K562 (cell line): ENCODE results near the gene MOAP1. TPM values are rescaled to one million over a fixed set of nuclear protein-coding genes. Genes with fewer than 3 reads are reported as not detected.

ENCODE experiments used
- CAMTA2 ChIP-seq: fragments of 250-450 bp; sonication (Bioruptor Pico); conservative IDR thresholded peaks from 2 replicates; pipeline ENCODE4 v1.5.1; 2022
- ETS2 ChIP-seq: IDR thresholded peaks from 2 replicates; pipeline ENCODE4 v1.6.1; 2016; ENCODE audit warnings: borderline replicate concordance, missing genetic modification characterization, mild to moderate bottlenecking, moderate library complexity, missing compliant biosample characterization; ENCODE audit not compliant: poor library complexity, severe bottlenecking
- PHF21A ChIP-seq: fragments of 450-650 bp; IDR thresholded peaks from 2 replicates; pipeline ENCODE4 v1.6.1; 2017; ENCODE audit warnings: low read depth, borderline replicate concordance
- POLR2A ChIP-seq: fragments of 450-650 bp; conservative IDR thresholded peaks from 2 replicates; pipeline ENCODE4 v1.6.1; 2016
- RUNX1 ChIP-seq: sonication (generic); IDR thresholded peaks from 2 replicates; pipeline ENCODE4 v1.6.1; 2016; ENCODE audit warnings: antibody characterized with exemption, low read depth
- SAFB2 ChIP-seq: fragments of 200-400 bp; formaldehyde crosslinking; IDR thresholded peaks from 2 replicates; pipeline ENCODE4 v1.6.1; 2018; ENCODE audit warnings: borderline replicate concordance, low read length, low read depth, moderate library complexity; ENCODE audit not compliant: severe bottlenecking
- SMC3 ChIP-seq: conservative IDR thresholded peaks from 2 replicates; pipeline ENCODE4 v1.6.1; 2011; ENCODE audit warnings: low read depth, low read length, improper control_type of control experiment; ENCODE audit not compliant: insufficient read depth
- XRCC5 ChIP-seq: fragments of 200-400 bp; formaldehyde crosslinking; IDR thresholded peaks from 2 replicates; pipeline ENCODE4 v1.6.1; 2017; ENCODE audit warnings: low read depth, mild to moderate bottlenecking, low read length
- ZKSCAN1 ChIP-seq: fragments of 150-350 bp; IDR thresholded peaks from 2 replicates; pipeline ENCODE4 v1.6.1; 2016; ENCODE audit warnings: low read depth, low read length
- ZNF586 ChIP-seq: fragments of 450-650 bp; formaldehyde crosslinking; conservative IDR thresholded peaks from 2 replicates; pipeline ENCODE4 v1.4.0; 2020; ENCODE audit warnings: mild to moderate bottlenecking, moderate library complexity
- polyA plus RNA-seq, 8 experiments: library from polyadenylated mRNA; depleted of rRNA in 4 of 8; stranded (reverse) in 5 of 8; unstranded in 3 of 8; fragments of >200 nt; fragmentation: Nextera tagmentation in 2 of 8; fragmentation: Illumina TruSeq in 1 of 8; extraction: Ambion mirVana in 2 of 8; extraction: Trizol in 1 of 8; gene quantifications; 2 replicates each; pipeline versions ENCODE4 v1.2.1 to v1.2.3, GENCODE V29; 2011 to 2014; ENCODE audit warnings: inconsistent platforms in 1 of 8, missing spikeins in 1 of 8
- total RNA-seq, 7 experiments: library from RNA; depleted of rRNA in 6 of 7; stranded (reverse); fragments of >200 nt in 6 of 7; fragmentation: Illumina TruSeq in 2 of 7; extraction: Trizol in 2 of 7; gene quantifications; 2 replicates each; pipeline versions ENCODE4 v1.2.1 to v1.2.3, GENCODE V29; 2011 to 2021; ENCODE audit warnings: low replicate concordance in 1 of 7
- TF ChIP-seq, protein P1 (sequence below), 2 experiments: fragments of 250-450 bp in 1 of 2; fragments of 450-650 bp in 1 of 2; sonication (Bioruptor Pico) in 1 of 2; IDR thresholded peaks; 2 replicates each; pipeline versions ENCODE4 v1.6.1 to v1.8.0; 2016 to 2021; ENCODE audit warnings: mild to moderate bottlenecking in 2 of 2, moderate library complexity in 2 of 2, missing compliant biosample characterization in 1 of 2, missing genetic modification characterization in 1 of 2
- TF ChIP-seq, protein P2 (sequence below): sonication (generic); formaldehyde crosslinking; IDR thresholded peaks from 2 replicates; pipeline ENCODE4 v1.8.0; 2022; ENCODE audit warnings: mild to moderate bottlenecking, missing genetic modification reagents
- TF ChIP-seq, protein P3 (sequence below): sonication (generic); formaldehyde crosslinking; IDR thresholded peaks from 2 replicates; pipeline ENCODE4 v1.8.0; 2022; ENCODE audit warnings: missing genetic modification reagents, mild to moderate bottlenecking, moderate library complexity, borderline replicate concordance
- TF ChIP-seq, protein P4 (sequence below), 3 experiments: IDR thresholded peaks in 2 of 3; conservative IDR thresholded peaks in 1 of 3; 2 replicates each; pipeline ENCODE4 v1.5.1; 2011 to 2012; ENCODE audit warnings: low read length in 3 of 3, mild to moderate bottlenecking in 3 of 3, control low read depth in 2 of 3, improper control_type of control experiment in 1 of 3, inconsistent platforms in 1 of 3, low read depth in 1 of 3, mixed read lengths in 1 of 3, moderate library complexity in 1 of 3; ENCODE audit not compliant: insufficient read depth in 2 of 3

MOAP1 gene
- total and polyA plus RNA-seq, 9 of the 15 experiments (the other 6 are each of a cell fraction or from before 2014, with no cell fraction given) = 1.5 to 14.4 (median 6.0) TPM

GRCh38 chr14:93132472-93133065, 52.1 kb downstream of the MOAP1 start (continued):
- TF ChIP-seq POLR2A (no peak), ZNF586 (CRISPR knock-in tag) (no peak), ETS2 (no peak), SAFB2 (no peak), RUNX1 (no peak), SMC3 (0 out of 2 replicates have a peak, but pooled peaks have one; percentile 5), PHF21A (no peak), CAMTA2 (no peak), ZKSCAN1 (no peak), XRCC5 (no peak)
- TF ChIP-seq, protein P1, sequence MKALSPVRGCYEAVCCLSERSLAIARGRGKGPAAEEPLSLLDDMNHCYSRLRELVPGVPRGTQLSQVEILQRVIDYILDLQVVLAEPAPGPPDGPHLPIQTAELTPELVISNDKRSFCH (CRISPR knock-in tag; IDR thresholded peaks at IDR 0.05) = no peak
- TF ChIP-seq, protein P1 (tag; IDR thresholded peaks at IDR 0.05) = no peak
- TF ChIP-seq, protein P2, sequence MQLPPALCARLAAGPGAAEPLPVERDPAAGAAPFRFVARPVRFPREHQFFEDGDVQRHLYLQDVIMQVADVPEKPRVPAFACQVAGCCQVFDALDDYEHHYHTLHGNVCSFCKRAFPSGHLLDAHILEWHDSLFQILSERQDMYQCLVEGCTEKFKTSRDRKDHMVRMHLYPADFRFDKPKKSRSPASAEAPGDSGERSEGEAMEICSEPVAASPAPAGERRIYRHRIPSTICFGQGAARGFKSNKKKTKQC (CRISPR knock-in tag) = no peak
- TF ChIP-seq, protein P3, sequence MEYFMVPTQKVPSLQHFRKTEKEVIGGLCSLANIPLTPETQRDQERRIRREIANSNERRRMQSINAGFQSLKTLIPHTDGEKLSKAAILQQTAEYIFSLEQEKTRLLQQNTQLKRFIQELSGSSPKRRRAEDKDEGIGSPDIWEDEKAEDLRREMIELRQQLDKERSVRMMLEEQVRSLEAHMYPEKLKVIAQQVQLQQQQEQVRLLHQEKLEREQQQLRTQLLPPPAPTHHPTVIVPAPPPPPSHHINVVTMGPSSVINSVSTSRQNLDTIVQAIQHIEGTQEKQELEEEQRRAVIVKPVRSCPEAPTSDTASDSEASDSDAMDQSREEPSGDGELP (CRISPR knock-in tag) = peak; percentile 23; the same call in 1 of the 2 replicates
- TF ChIP-seq, protein P4, sequence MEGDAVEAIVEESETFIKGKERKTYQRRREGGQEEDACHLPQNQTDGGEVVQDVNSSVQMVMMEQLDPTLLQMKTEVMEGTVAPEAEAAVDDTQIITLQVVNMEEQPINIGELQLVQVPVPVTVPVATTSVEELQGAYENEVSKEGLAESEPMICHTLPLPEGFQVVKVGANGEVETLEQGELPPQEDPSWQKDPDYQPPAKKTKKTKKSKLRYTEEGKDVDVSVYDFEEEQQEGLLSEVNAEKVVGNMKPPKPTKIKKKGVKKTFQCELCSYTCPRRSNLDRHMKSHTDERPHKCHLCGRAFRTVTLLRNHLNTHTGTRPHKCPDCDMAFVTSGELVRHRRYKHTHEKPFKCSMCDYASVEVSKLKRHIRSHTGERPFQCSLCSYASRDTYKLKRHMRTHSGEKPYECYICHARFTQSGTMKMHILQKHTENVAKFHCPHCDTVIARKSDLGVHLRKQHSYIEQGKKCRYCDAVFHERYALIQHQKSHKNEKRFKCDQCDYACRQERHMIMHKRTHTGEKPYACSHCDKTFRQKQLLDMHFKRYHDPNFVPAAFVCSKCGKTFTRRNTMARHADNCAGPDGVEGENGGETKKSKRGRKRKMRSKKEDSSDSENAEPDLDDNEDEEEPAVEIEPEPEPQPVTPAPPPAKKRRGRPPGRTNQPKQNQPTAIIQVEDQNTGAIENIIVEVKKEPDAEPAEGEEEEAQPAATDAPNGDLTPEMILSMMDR (IDR thresholded peaks at IDR 0.05 in 2 of 3, conservative IDR thresholded peaks at IDR 0.05 in 1 of 3; ENCODE audit: insufficient read depth in 2 of 3, low read depth in 1 of 3, low read length in 3 of 3) = peak; percentile 43 to 52 (median 46); a peak in 5 of 6 replicates

Other genes with a start within 250 kb of the MOAP1 start
- gene ITPK1, start 69.0 kb downstream of the MOAP1 start, total RNA-seq (2014; rRNA removed) = 17.3 and 23.0 TPM in 2 replicates
- 10.8 and 24.0 TPM in 2 replicates for gene ITPK1, start 69.0 kb downstream of the MOAP1 start, total RNA-seq (2014; rRNA removed; fragmentation: Illumina TruSeq; extraction: Trizol)
- gene ITPK1, start 69.0 kb downstream of the MOAP1 start, total RNA-seq (2015; rRNA removed; fragmentation: Illumina TruSeq; extraction: Trizol) = 22.6 and 26.8 TPM in 2 replicates
- 39.2 and 41.1 TPM in 2 replicates for gene ITPK1, start 69.0 kb downstream of the MOAP1 start, total RNA-seq (2021)
- gene ITPK1, start 69.0 kb downstream of the MOAP1 start, polyA plus RNA-seq (2011; rRNA removed) = 23.0 and 36.9 TPM in 2 replicates
- gene ITPK1, start 69.0 kb downstream of the MOAP1 start, polyA plus RNA-seq (2014; fragmentation: Illumina TruSeq; extraction: Trizol) = 32.4 and 32.6 TPM in 2 replicates
- 1 to 10 TPM; 1.2 to 1.5 TPM for gene ITPK1, start 69.0 kb downstream of the MOAP1 start, polyA plus RNA-seq (2014; fragmentation: Nextera tagmentation; extraction: Ambion mirVana)
- gene ITPK1, start 69.0 kb downstream of the MOAP1 start, polyA plus RNA-seq (2014; rRNA removed) = 22.4 and 28.7 TPM in 2 replicates
- gene LYSET, start 420 bp upstream of the MOAP1 start, total RNA-seq (2014; rRNA removed) = 7.6 and 9.4 TPM in 2 replicates
- gene LYSET, start 420 bp upstream of the MOAP1 start, total RNA-seq (2014; rRNA removed; fragmentation: Illumina TruSeq; extraction: Trizol) = 14.9 and 16.3 TPM in 2 replicates
- gene LYSET, start 420 bp upstream of the MOAP1 start, total RNA-seq (2015; rRNA removed; fragmentation: Illumina TruSeq; extraction: Trizol) = 18.3 and 19.2 TPM in 2 replicates
- 15.9 and 20.1 TPM in 2 replicates for gene LYSET, start 420 bp upstream of the MOAP1 start, total RNA-seq (2021)
- 15.6 and 23.6 TPM in 2 replicates for gene LYSET, start 420 bp upstream of the MOAP1 start, polyA plus RNA-seq (2011; rRNA removed)
- 15.6 and 15.8 TPM in 2 replicates for gene LYSET, start 420 bp upstream of the MOAP1 start, polyA plus RNA-seq (2014; fragmentation: Illumina TruSeq; extraction: Trizol)
- 10 to 100 TPM; 33.6 to 36.6 TPM for gene LYSET, start 420 bp upstream of the MOAP1 start, polyA plus RNA-seq (2014; fragmentation: Nextera tagmentation; extraction: Ambion mirVana)
- 7.9 and 11.5 TPM in 2 replicates for gene LYSET, start 420 bp upstream of the MOAP1 start, polyA plus RNA-seq (2014; rRNA removed)
- 26.2 and 32.3 TPM in 2 replicates for gene GON7, start 22.2 kb upstream of the MOAP1 start, total RNA-seq (2014; rRNA removed)
- gene GON7, start 22.2 kb upstream of the MOAP1 start, total RNA-seq (2014; rRNA removed; fragmentation: Illumina TruSeq; extraction: Trizol) = 21.1 TPM in 2 replicates
- 28.4 and 28.7 TPM in 2 replicates for gene GON7, start 22.2 kb upstream of the MOAP1 start, total RNA-seq (2015; rRNA removed; fragmentation: Illumina TruSeq; extraction: Trizol)
- gene GON7, start 22.2 kb upstream of the MOAP1 start, total RNA-seq (2021) = 13.7 and 14.9 TPM in 2 replicates
- gene GON7, start 22.2 kb upstream of the MOAP1 start, polyA plus RNA-seq (2011; rRNA removed) = 12.0 and 15.0 TPM in 2 replicates
- 21.1 and 21.5 TPM in 2 replicates for gene GON7, start 22.2 kb upstream of the MOAP1 start, polyA plus RNA-seq (2014; fragmentation: Illumina TruSeq; extraction: Trizol)
- gene GON7, start 22.2 kb upstream of the MOAP1 start, polyA plus RNA-seq (2014; fragmentation: Nextera tagmentation; extraction: Ambion mirVana) = 10 to 100 TPM; 23.9 to 26.9 TPM
- gene GON7, start 22.2 kb upstream of the MOAP1 start, polyA plus RNA-seq (2014; rRNA removed) = 31.4 and 34.0 TPM in 2 replicates
- 62.6 and 63.0 TPM in 2 replicates for gene UBR7, start 22.4 kb upstream of the MOAP1 start, total RNA-seq (2014; rRNA removed)
- gene UBR7, start 22.4 kb upstream of the MOAP1 start, total RNA-seq (2014; rRNA removed; fragmentation: Illumina TruSeq; extraction: Trizol) = 33.6 and 35.6 TPM in 2 replicates
- gene UBR7, start 22.4 kb upstream of the MOAP1 start, total RNA-seq (2015; rRNA removed; fragmentation: Illumina TruSeq; extraction: Trizol) = 33.1 and 34.4 TPM in 2 replicates
- 31.6 and 34.5 TPM in 2 replicates for gene UBR7, start 22.4 kb upstream of the MOAP1 start, total RNA-seq (2021)
- 33.1 and 46.7 TPM in 2 replicates for gene UBR7, start 22.4 kb upstream of the MOAP1 start, polyA plus RNA-seq (2011; rRNA removed)
- gene UBR7, start 22.4 kb upstream of the MOAP1 start, polyA plus RNA-seq (2014; fragmentation: Illumina TruSeq; extraction: Trizol) = 39.0 and 43.8 TPM in 2 replicates
- 10 to 100 TPM; 12.5 to 20.0 TPM for gene UBR7, start 22.4 kb upstream of the MOAP1 start, polyA plus RNA-seq (2014; fragmentation: Nextera tagmentation; extraction: Ambion mirVana)
- gene UBR7, start 22.4 kb upstream of the MOAP1 start, polyA plus RNA-seq (2014; rRNA removed) = 31.6 and 33.0 TPM in 2 replicates
- 5.3 and 5.8 TPM in 2 replicates for gene BTBD7, start 148.1 kb upstream of the MOAP1 start, total RNA-seq (2014; rRNA removed)
- gene BTBD7, start 148.1 kb upstream of the MOAP1 start, total RNA-seq (2014; rRNA removed; fragmentation: Illumina TruSeq; extraction: Trizol) = 8.5 and 9.6 TPM in 2 replicates
- 8.7 and 9.8 TPM in 2 replicates for gene BTBD7, start 148.1 kb upstream of the MOAP1 start, total RNA-seq (2015; rRNA removed; fragmentation: Illumina TruSeq; extraction: Trizol)
- gene BTBD7, start 148.1 kb upstream of the MOAP1 start, total RNA-seq (2021) = 12.3 and 12.9 TPM in 2 replicates
- gene BTBD7, start 148.1 kb upstream of the MOAP1 start, polyA plus RNA-seq (2011; rRNA removed) = 7.1 and 7.6 TPM in 2 replicates
- 5.8 and 6.2 TPM in 2 replicates for gene BTBD7, start 148.1 kb upstream of the MOAP1 start, polyA plus RNA-seq (2014; fragmentation: Illumina TruSeq; extraction: Trizol)
- gene BTBD7, start 148.1 kb upstream of the MOAP1 start, polyA plus RNA-seq (2014; fragmentation: Nextera tagmentation; extraction: Ambion mirVana) = 1 to 10 TPM; 2.5 to 4.5 TPM
- 4.5 and 5.2 TPM in 2 replicates for gene BTBD7, start 148.1 kb upstream of the MOAP1 start, polyA plus RNA-seq (2014; rRNA removed)
- gene COX8C, start 162.3 kb upstream of the MOAP1 start, total RNA-seq (2014; rRNA removed) = not detected in 2 replicates
- not detected in 2 replicates for gene COX8C, start 162.3 kb upstream of the MOAP1 start, total RNA-seq (2014; rRNA removed; fragmentation: Illumina TruSeq; extraction: Trizol)
- not detected in 2 replicates for gene COX8C, start 162.3 kb upstream of the MOAP1 start, total RNA-seq (2015; rRNA removed; fragmentation: Illumina TruSeq; extraction: Trizol)
- gene COX8C, start 162.3 kb upstream of the MOAP1 start, total RNA-seq (2021) = not detected in 2 replicates
- not detected in 2 replicates for gene COX8C, start 162.3 kb upstream of the MOAP1 start, polyA plus RNA-seq (2011; rRNA removed)
- gene COX8C, start 162.3 kb upstream of the MOAP1 start, polyA plus RNA-seq (2014; fragmentation: Illumina TruSeq; extraction: Trizol) = not detected in 2 replicates
- not detected for gene COX8C, start 162.3 kb upstream of the MOAP1 start, polyA plus RNA-seq (2014; fragmentation: Nextera tagmentation; extraction: Ambion mirVana)
- not detected in 2 replicates for gene COX8C, start 162.3 kb upstream of the MOAP1 start, polyA plus RNA-seq (2014; rRNA removed)
- gene UNC79, start 246.0 kb upstream of the MOAP1 start, total RNA-seq (2014; rRNA removed) = under 0.01 TPM in 1 of 2 replicates, not detected in the other
- gene UNC79, start 246.0 kb upstream of the MOAP1 start, total RNA-seq (2014; rRNA removed; fragmentation: Illumina TruSeq; extraction: Trizol) = 0.03 TPM in 1 of 2 replicates, not detected in the other
- gene UNC79, start 246.0 kb upstream of the MOAP1 start, total RNA-seq (2015; rRNA removed; fragmentation: Illumina TruSeq; extraction: Trizol) = not detected in 2 replicates
- gene UNC79, start 246.0 kb upstream of the MOAP1 start, total RNA-seq (2021) = 0.04 TPM in 2 replicates
- 0.01 and 0.03 TPM in 2 replicates for gene UNC79, start 246.0 kb upstream of the MOAP1 start, polyA plus RNA-seq (2011; rRNA removed)
- not detected in 2 replicates for gene UNC79, start 246.0 kb upstream of the MOAP1 start, polyA plus RNA-seq (2014; fragmentation: Illumina TruSeq; extraction: Trizol)
- gene UNC79, start 246.0 kb upstream of the MOAP1 start, polyA plus RNA-seq (2014; fragmentation: Nextera tagmentation; extraction: Ambion mirVana) = not detected
- not detected in 2 replicates for gene UNC79, start 246.0 kb upstream of the MOAP1 start, polyA plus RNA-seq (2014; rRNA removed)